WTC11 (cell line): ENCODE results near the gene GRIN2A. TPM values are rescaled to one million over a fixed set of nuclear protein-coding genes. Genes with fewer than 3 reads are reported as not detected.

Source experiments
- ATAC-seq: fragments of 200-7000 bp; cut with Tn5 transposase; 2 replicates; pipeline ENCODE4 v1.10.0; 2021; ENCODE audit warnings: mild to moderate bottlenecking, moderate library complexity
- CTCF ChIA-PET: fragments of 300-600 bp; sonication (Branson Sonifier 250); formaldehyde crosslinking; loops from one replicate; lab custom pipeline; 2021; ENCODE audit warnings: antibody characterized with exemption; lab: Charles Lee
- POLR2A ChIA-PET: fragments of 350-600 bp; sonication (Branson Sonifier 250); formaldehyde crosslinking; loops from one replicate; lab custom pipeline; 2021; ENCODE audit warnings: antibody characterized with exemption; lab: Charles Lee
- DNase-seq: peaks from one replicate; pipeline ENCODE4 v3.0.0; 2021; ENCODE audit warnings: low spot score
- H3K27ac Mint-ChIP-seq: 2 replicates; pipeline ENCODE4 v1.8.0; 2021; ENCODE audit warnings: mixed read lengths
- H3K27me3 Mint-ChIP-seq: 2 replicates; pipeline ENCODE4 v1.8.0; 2021; ENCODE audit warnings: low read depth, mild to moderate bottlenecking, moderate library complexity, mixed read lengths
- H3K36me3 Mint-ChIP-seq: 2 replicates; pipeline ENCODE4 v1.8.0; 2021; ENCODE audit warnings: mixed read lengths
- H3K4me1 Mint-ChIP-seq: 2 replicates; pipeline ENCODE4 v1.8.0; 2022; ENCODE audit warnings: mixed read lengths
- H3K4me3 Mint-ChIP-seq: 2 replicates; pipeline ENCODE4 v1.8.0; 2021; ENCODE audit warnings: mild to moderate bottlenecking, moderate library complexity, mixed read lengths
- H3K9me3 Mint-ChIP-seq: 2 replicates; pipeline ENCODE4 v1.8.0; 2021; ENCODE audit warnings: mixed read lengths
- CBFB ChIP-seq: sonication (generic); formaldehyde crosslinking; IDR thresholded peaks from 2 replicates; pipeline ENCODE4 v1.8.1; 2022; ENCODE audit warnings: mild to moderate bottlenecking, low read depth, missing genetic modification reagents
- CREM ChIP-seq: sonication (generic); formaldehyde crosslinking; IDR thresholded peaks from 2 replicates; pipeline ENCODE4 v1.8.1; 2022; ENCODE audit warnings: mild to moderate bottlenecking, missing genetic modification reagents, moderate library complexity
- CTCF ChIP-seq: fragments of 200-600 bp; IDR thresholded peaks from 2 replicates; pipeline ENCODE4 v1.8.0; 2022; ENCODE audit warnings: antibody characterized with exemption
- E2F4 ChIP-seq: sonication (generic); formaldehyde crosslinking; IDR thresholded peaks from 2 replicates; pipeline ENCODE4 v1.8.1; 2022; ENCODE audit warnings: low read depth, mild to moderate bottlenecking, moderate library complexity, missing genetic modification reagents, borderline replicate concordance
- ERG ChIP-seq: fragments of 250-450 bp; sonication (Bioruptor Pico); IDR thresholded peaks from 2 replicates; pipeline ENCODE4 v1.8.0; 2021; ENCODE audit warnings: mild to moderate bottlenecking
- FOXJ3 ChIP-seq: sonication (generic); formaldehyde crosslinking; IDR thresholded peaks from 2 replicates; pipeline ENCODE4 v1.9.0; 2021; ENCODE audit warnings: missing genetic modification reagents, mild to moderate bottlenecking, borderline replicate concordance
- FOXK1 ChIP-seq: sonication (generic); formaldehyde crosslinking; IDR thresholded peaks from 2 replicates; pipeline ENCODE4 v1.8.0; 2022; ENCODE audit warnings: mild to moderate bottlenecking, moderate library complexity, missing genetic modification reagents
- IRF1 ChIP-seq: sonication (generic); formaldehyde crosslinking; IDR thresholded peaks from 2 replicates; pipeline ENCODE4 v1.8.0; 2023; ENCODE audit warnings: missing genetic modification reagents
- JUN ChIP-seq: sonication (generic); formaldehyde crosslinking; IDR thresholded peaks from 2 replicates; pipeline ENCODE4 v1.8.0; 2023; ENCODE audit warnings: mild to moderate bottlenecking, missing genetic modification reagents
- MYBL2 ChIP-seq: sonication (generic); formaldehyde crosslinking; IDR thresholded peaks from 2 replicates; pipeline ENCODE4 v1.8.1; 2023; ENCODE audit warnings: mild to moderate bottlenecking, moderate library complexity, missing genetic modification reagents
- NFATC4 ChIP-seq: fragments of 250-450 bp; sonication (Bioruptor Pico); IDR thresholded peaks from 2 replicates; pipeline ENCODE4 v1.9.0; 2021; ENCODE audit warnings: mild to moderate bottlenecking
- NR2C2 ChIP-seq: sonication (generic); formaldehyde crosslinking; IDR thresholded peaks from 2 replicates; pipeline ENCODE4 v1.8.0; 2022; ENCODE audit warnings: mild to moderate bottlenecking, missing genetic modification reagents
- PREB ChIP-seq: sonication (generic); formaldehyde crosslinking; IDR thresholded peaks from 2 replicates; pipeline ENCODE4 v1.8.1; 2022; ENCODE audit warnings: mild to moderate bottlenecking, missing genetic modification reagents, moderate library complexity, borderline replicate concordance
- SP1 ChIP-seq: sonication (generic); formaldehyde crosslinking; conservative IDR thresholded peaks from 2 replicates; pipeline ENCODE4 v1.8.1; 2022; ENCODE audit warnings: missing genetic modification reagents
- USF1 ChIP-seq: sonication (generic); formaldehyde crosslinking; IDR thresholded peaks from 2 replicates; pipeline ENCODE4 v1.8.0; 2022; ENCODE audit warnings: mild to moderate bottlenecking, missing genetic modification reagents
- USF2 ChIP-seq: sonication (generic); formaldehyde crosslinking; IDR thresholded peaks from 2 replicates; pipeline ENCODE4 v1.8.1; 2023; ENCODE audit warnings: mild to moderate bottlenecking, missing genetic modification reagents, moderate library complexity
- ZBTB43 ChIP-seq: sonication (generic); formaldehyde crosslinking; IDR thresholded peaks from 2 replicates; pipeline ENCODE4 v1.8.1; 2023; ENCODE audit warnings: mild to moderate bottlenecking, missing genetic modification reagents
- ZNF263 ChIP-seq: sonication (generic); formaldehyde crosslinking; IDR thresholded peaks from 2 replicates; pipeline ENCODE4 v1.8.1; 2022; ENCODE audit warnings: low read depth, mild to moderate bottlenecking, moderate library complexity, missing genetic modification reagents
- ZNF671 ChIP-seq: fragments of 250-450 bp; sonication (Bioruptor Pico); IDR thresholded peaks from 2 replicates; pipeline ENCODE4 v1.8.0; 2021; ENCODE audit warnings: mild to moderate bottlenecking
- total RNA-seq: library from RNA; stranded (reverse); gene quantifications from 3 replicates; pipeline ENCODE4 v1.2.3, GENCODE V29; 2021

Gene GRIN2A
- total RNA-seq, 1 experiment from 2014 or later, result 3.5 TPM

GRCh38 chr16:9778849-9779248 lies 403.4 kb downstream of the GRIN2A start:
- no peaks in the 10 kb centered on the region; the same call in 1 of the 2 replicates for H3K9me3 Mint-ChIP-seq
- H3K4me1 Mint-ChIP-seq, result peaks cover 13% of the 10 kb centered on the region
- TF ChIP-seq USF1 (CRISPR knock-in tag) (no peak), MYBL2 (no peak), ZBTB43 (CRISPR knock-in tag) (no peak), ERG (CRISPR knock-in tag) (no peak), CBFB (CRISPR knock-in tag) (no peak), USF2 (CRISPR knock-in tag) (no peak), NFATC4 (CRISPR knock-in tag) (no peak), E2F4 (no peak), IRF1 (no peak), ZNF263 (no peak), FOXK1 (CRISPR knock-in tag) (no peak), CREM (CRISPR knock-in tag) (no peak), FOXJ3 (CRISPR knock-in tag) (no peak), PREB (CRISPR knock-in tag) (no peak), SP1 (CRISPR knock-in tag) (no peak), ZNF671 (CRISPR knock-in tag) (no peak), JUN (CRISPR knock-in tag) (no peak), NR2C2 (no peak), CTCF (no peak)
- TF ChIP-seq, all 79 proteins: peak for 0
- H3K4me3 Mint-ChIP-seq, result no peak overlapping the region
- DNase-seq, result no peak
- no peak overlapping the region for H3K27ac Mint-ChIP-seq
- ATAC-seq, result peak; percentile 36; the same call in 1 of the 2 replicates
- H3K36me3 Mint-ChIP-seq, result peaks cover 4% of the 10 kb centered on the region; the same call in 1 of the 2 replicates
- CTCF ChIA-PET, result no interaction called here
- H3K27me3 Mint-ChIP-seq, result no peaks in the 10 kb centered on the region
- POLR2A ChIA-PET, result no interaction called here
